Muscle layer of duodenum (tissue), 2 donors: ENCODE results near the gene NTF4.
"Not testable (repeated sequence)": the region's sequence is repeated elsewhere in the genome, so short reads cannot be mapped to it uniquely, and the experiment has no call there.

ENCODE experiments used
- H3K27ac ChIP-seq: one replicate; pipeline ENCODE4 v1.7.0; 2013; ENCODE audit warnings: mild to moderate bottlenecking, low read length
- H3K27me3 ChIP-seq: one replicate; pipeline ENCODE4 v1.7.0; 2013; ENCODE audit warnings: low read depth, mild to moderate bottlenecking, control low read depth, low read length
- H3K36me3 ChIP-seq, 2 donors: one replicate each; pipeline ENCODE4 v1.7.0; 2013; ENCODE audit warnings: low read length in 2 of 2, control low read depth in 1 of 2, mild to moderate bottlenecking in 1 of 2; ENCODE audit not compliant: insufficient read depth in 2 of 2, control insufficient read depth in 1 of 2
- H3K4me1 ChIP-seq, 2 donors: one replicate each; pipeline ENCODE4 v1.7.0; 2013; ENCODE audit warnings: low read length in 2 of 2, mild to moderate bottlenecking in 2 of 2, control low read depth in 1 of 2, moderate library complexity in 1 of 2; ENCODE audit not compliant: insufficient read depth in 2 of 2, control insufficient read depth in 1 of 2
- H3K4me3 ChIP-seq, 2 donors: one replicate each; pipeline ENCODE4 v1.7.0; 2013; ENCODE audit warnings: low read length in 2 of 2, low read depth in 1 of 2, mild to moderate bottlenecking in 1 of 2
- H3K9me3 ChIP-seq, 2 donors: one replicate each; pipeline ENCODE4 v1.7.0; 2013; ENCODE audit warnings: low read length in 2 of 2, control low read depth in 1 of 2, mild to moderate bottlenecking in 1 of 2; ENCODE audit not compliant: control insufficient read depth in 1 of 2
- donor health status: healthy.

NTF4 gene

GRCh38 chr19:49065905-49066512, 1.4 kb upstream of the NTF4 start:
- Histone ChIP-seq H3K4me1 (peaks cover 0 to 12% of the 10 kb centered on the region in 2 donors), H3K9me3 (no peaks in the 10 kb centered on the region), H3K36me3 (no peaks in the 10 kb centered on the region)

DNA sequence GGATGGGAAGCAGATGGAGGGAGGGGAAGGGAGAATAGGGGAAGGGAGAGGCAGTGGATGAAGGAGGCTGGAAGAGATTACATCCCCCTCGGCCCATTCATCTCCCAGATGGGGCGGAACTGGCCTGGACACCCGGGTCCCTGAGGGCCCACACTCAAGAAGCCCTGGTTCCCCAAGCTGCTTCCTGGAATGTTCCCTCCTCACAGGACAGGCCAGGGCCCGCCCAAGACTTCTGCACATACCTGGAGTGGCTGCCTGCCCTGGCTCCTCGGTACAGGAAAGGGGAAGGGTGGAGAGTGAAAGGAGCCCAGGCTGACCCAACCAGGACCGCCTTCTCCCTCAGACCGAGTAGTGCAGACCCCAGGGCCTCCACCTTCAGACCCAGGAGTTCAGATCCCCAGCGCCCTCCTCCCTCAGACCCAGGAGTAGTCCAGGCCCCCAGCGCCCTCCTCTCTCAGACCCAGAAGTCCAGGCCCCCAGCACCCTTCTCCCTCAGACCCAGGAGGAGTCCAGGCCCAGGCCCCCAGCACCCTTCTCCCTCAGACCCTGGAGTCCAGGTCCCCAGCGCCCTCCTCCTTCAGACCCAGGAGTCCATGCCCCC, 489 bp downstream of the NTF4 start:
- H3K4me3 ChIP-seq = no peak overlapping the region
- peaks cover 0 to 12% of the 10 kb centered on the region in 2 donors for H3K4me1 ChIP-seq
- H3K36me3 ChIP-seq = no peaks in the 10 kb centered on the region
- H3K9me3 ChIP-seq = no peaks in the 10 kb centered on the region
- H3K27ac ChIP-seq = no peak overlapping the region
- H3K27me3 ChIP-seq = peaks cover 9% of the 10 kb centered on the region

More at GRCh38 chr19:49065905-49066512, 1.4 kb upstream of the NTF4 start:
- Histone ChIP-seq H3K4me3 (no peak overlapping the region), H3K27me3 (peaks cover 10% of the 10 kb centered on the region), H3K27ac (no peak overlapping the region)

DNA sequence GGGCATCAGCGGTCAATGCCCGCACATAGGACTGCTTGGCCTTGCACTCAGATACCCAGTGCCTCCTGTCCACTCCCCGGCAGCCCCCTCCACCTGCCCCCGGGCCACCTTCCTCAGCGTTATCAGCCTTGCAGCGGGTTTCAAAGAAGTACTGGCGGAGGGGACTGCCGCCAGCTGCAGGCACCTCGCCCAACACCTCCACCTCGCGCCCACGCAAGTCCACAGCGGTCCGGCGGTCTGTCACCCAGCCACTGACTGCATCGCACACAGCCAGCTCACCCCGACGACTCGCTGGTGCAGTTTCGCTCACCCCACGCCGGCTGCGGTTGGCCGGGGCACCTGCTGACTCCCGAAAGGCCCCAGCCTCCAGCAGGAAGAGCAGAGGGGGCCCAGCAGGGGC, 3.2 kb downstream of the NTF4 start:
- peaks cover 14% of the 10 kb centered on the region for H3K27me3 ChIP-seq
- H3K27ac ChIP-seq = no peak overlapping the region
- no peaks in the 10 kb centered on the region for H3K36me3 ChIP-seq
- no peak overlapping the region for H3K4me3 ChIP-seq
- H3K9me3 ChIP-seq = no peaks in the 10 kb centered on the region
- peaks cover 0 to 28% of the 10 kb centered on the region in 2 donors for H3K4me1 ChIP-seq

DNA sequence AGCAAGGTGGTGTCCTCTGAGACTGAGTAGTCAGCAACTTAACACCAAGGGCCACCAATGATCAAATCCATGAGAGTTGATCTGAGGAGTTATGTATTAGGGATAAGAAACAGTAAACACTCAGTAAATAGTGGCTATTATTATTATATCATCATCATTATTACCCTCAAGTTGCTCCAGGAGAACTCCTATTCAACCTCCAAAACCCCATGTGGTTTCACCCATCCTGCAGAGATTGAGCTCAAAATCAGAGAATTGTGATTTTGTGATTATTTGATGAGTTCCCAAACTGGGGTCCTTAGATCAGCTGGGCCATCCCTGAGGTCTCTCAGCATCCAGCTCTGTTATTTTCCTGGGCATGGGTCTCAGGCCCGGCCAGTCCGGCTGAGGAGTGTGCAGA, 3.6 kb downstream of the NTF4 start:
- Histone ChIP-seq H3K4me3 (no peak overlapping the region), H3K36me3 (no peaks in the 10 kb centered on the region), H3K4me1 (peaks cover 0 to 31% of the 10 kb centered on the region in 2 donors), H3K9me3 (no peaks in the 10 kb centered on the region), H3K27me3 (peaks cover 17% of the 10 kb centered on the region), H3K27ac (no peak overlapping the region)

DNA sequence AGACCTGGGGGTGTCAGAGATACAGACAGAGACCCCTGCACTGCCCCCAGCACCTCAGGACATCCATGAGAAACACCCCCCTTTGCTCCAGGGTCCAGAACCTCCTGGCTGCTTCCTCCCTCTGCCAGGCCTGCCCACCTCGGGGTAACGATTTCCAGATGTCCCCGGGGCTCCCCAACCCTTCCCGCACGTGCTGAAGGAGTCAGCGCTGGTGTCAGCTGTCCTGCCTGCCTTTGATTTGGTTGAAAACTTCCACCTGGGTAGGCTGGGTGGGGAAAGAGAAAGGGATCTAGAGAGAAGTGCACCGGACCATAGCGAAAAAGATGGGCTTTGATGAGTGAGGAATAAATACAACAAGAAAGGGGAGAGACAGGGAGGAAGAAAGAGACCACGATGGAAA, 5.6 kb downstream of the NTF4 start:
- Histone ChIP-seq H3K27me3 (peaks cover 11% of the 10 kb centered on the region), H3K9me3 (no peaks in the 10 kb centered on the region), H3K4me3 (no peak overlapping the region), H3K36me3 (no peaks in the 10 kb centered on the region), H3K4me1 (peaks cover 0 to 21% of the 10 kb centered on the region in 2 donors), H3K27ac (no peak overlapping the region)

DNA sequence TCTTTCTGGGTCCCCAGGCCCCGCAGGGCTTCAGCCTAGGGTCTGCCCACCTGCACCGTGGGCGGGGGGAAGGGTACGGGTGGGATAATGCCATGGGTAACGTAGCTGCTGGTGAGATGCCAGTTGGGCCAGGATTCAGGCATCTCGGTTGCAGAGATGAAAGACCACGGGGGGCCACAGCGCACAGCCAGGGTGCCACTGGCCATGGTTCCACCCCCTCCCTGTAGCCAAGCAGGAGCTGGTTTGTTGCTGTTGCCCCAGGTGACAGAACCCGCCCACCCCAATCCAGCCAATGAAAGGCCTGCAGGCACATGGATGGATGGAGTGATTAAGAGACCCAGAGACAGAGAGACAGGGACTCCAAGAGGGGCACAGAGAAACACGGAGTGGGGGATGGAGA, 6.1 kb downstream of the NTF4 start:
- Histone ChIP-seq H3K4me1 (peaks cover 0 to 21% of the 10 kb centered on the region in 2 donors), H3K4me3 (no peak overlapping the region), H3K27ac (no peak overlapping the region), H3K27me3 (peaks cover 11% of the 10 kb centered on the region), H3K36me3 (no peaks in the 10 kb centered on the region), H3K9me3 (no peaks in the 10 kb centered on the region)

GRCh38 chr19:49057636-49058234, 6.9 kb downstream of the NTF4 start, which contains the start of gene CGB7:
TSS of gene CGB7 (minus strand) at chr19:49057749. CDS start at chr19:49055375, 2,374 bp downstream.
- H3K9me3 ChIP-seq = no peaks in the 10 kb centered on the region
- H3K4me3 ChIP-seq = peak within 1 kb of the TSS; percentile 42 to 75
- no peak within 1 kb of the TSS for H3K27ac ChIP-seq
- H3K27me3 ChIP-seq = peaks cover 11% of the 10 kb centered on the region
- H3K4me1 ChIP-seq = peaks cover 0 to 21% of the 10 kb centered on the region in 2 donors
- no peaks in the 10 kb centered on the region for H3K36me3 ChIP-seq

GRCh38 chr19:49056902-49057596, 7.6 kb downstream of the NTF4 start:
- not testable (repeated sequence) for H3K9me3 ChIP-seq, H3K36me3 ChIP-seq, H3K27ac ChIP-seq
- peaks cover 11% of the 10 kb centered on the region for H3K27me3 ChIP-seq
- peak overlapping the region; percentile 42 to 75 for H3K4me3 ChIP-seq
- H3K4me1 ChIP-seq = peaks cover 0 to 21% of the 10 kb centered on the region in 2 donors

GRCh38 chr19:49056101-49056901, 8.3 kb downstream of the NTF4 start:
- H3K9me3 ChIP-seq = no peaks in the 10 kb centered on the region
- H3K4me1 ChIP-seq = peaks cover 0 to 21% of the 10 kb centered on the region in 2 donors
- no peaks in the 10 kb centered on the region for H3K36me3 ChIP-seq
- H3K27ac ChIP-seq = no peak overlapping the region
- H3K27me3 ChIP-seq = peaks cover 11% of the 10 kb centered on the region
- H3K4me3 ChIP-seq = peak overlapping the region; percentile 42 to 75

GRCh38 chr19:49050376-49051033, 14.1 kb downstream of the NTF4 start:
- not testable (repeated sequence) for H3K4me3 ChIP-seq, H3K27ac ChIP-seq, H3K27me3 ChIP-seq, H3K9me3 ChIP-seq, H3K4me1 ChIP-seq, H3K36me3 ChIP-seq
